Mesenchymal stem cell (in vitro differentiated cells and primary cell): ENCODE data around the gene FCHO2.

Experiments used
- DNase-seq: peaks from one replicate; pipeline ENCODE4 v3.0.0-alpha.2; 2013
- H2AFZ ChIP-seq: one replicate; pipeline ENCODE4 v1.6.1; 2013; ENCODE audit warnings: low read depth, mild to moderate bottlenecking, control low read depth, inconsistent platforms, low read length, moderate library complexity
- H2AK5ac ChIP-seq: 2 replicates; pipeline ENCODE4 v1.6.1; 2013; ENCODE audit warnings: low read length, moderate library complexity, mild to moderate bottlenecking, inconsistent platforms; ENCODE audit not compliant: severe bottlenecking
- H2BK120ac ChIP-seq: one replicate; pipeline ENCODE4 v1.6.1; 2013; ENCODE audit warnings: low read depth, mild to moderate bottlenecking, inconsistent platforms, low read length, moderate library complexity
- H2BK12ac ChIP-seq, 2 experiments: one replicate each; pipeline ENCODE4 v1.6.1; 2013; ENCODE audit warnings: inconsistent platforms in 2 of 2, low read length in 2 of 2, mild to moderate bottlenecking in 2 of 2, moderate library complexity in 2 of 2, control low read depth in 1 of 2
- H2BK15ac ChIP-seq: one replicate; pipeline ENCODE4 v1.6.1; 2013; ENCODE audit warnings: mild to moderate bottlenecking, low read depth, inconsistent platforms; ENCODE audit not compliant: poor library complexity, severe bottlenecking
- H2BK5ac ChIP-seq: 2 replicates; pipeline ENCODE4 v1.6.1; 2013; ENCODE audit warnings: low read depth, mild to moderate bottlenecking, low read length, control low read depth, inconsistent platforms; ENCODE audit not compliant: poor library complexity, severe bottlenecking
- H3K14ac ChIP-seq, 2 experiments: one replicate each; pipeline ENCODE4 v1.6.1; 2013; ENCODE audit warnings: inconsistent platforms in 2 of 2, low read length in 2 of 2, control low read depth in 1 of 2, mild to moderate bottlenecking in 1 of 2, moderate library complexity in 1 of 2
- H3K18ac ChIP-seq, 2 experiments: one replicate each; pipeline ENCODE4 v1.6.1; 2013; ENCODE audit warnings: inconsistent platforms in 2 of 2, low read length in 2 of 2, control low read depth in 1 of 2, low read depth in 1 of 2, mild to moderate bottlenecking in 1 of 2
- H3K23ac ChIP-seq, 2 experiments: one replicate each; pipeline ENCODE4 v1.6.1; 2013; ENCODE audit warnings: inconsistent platforms in 2 of 2, low read length in 2 of 2, mild to moderate bottlenecking in 2 of 2, moderate library complexity in 2 of 2, control low read depth in 1 of 2
- H3K27ac ChIP-seq: 2 replicates; pipeline ENCODE4 v1.5.1; 2013; ENCODE audit warnings: mild to moderate bottlenecking, moderate library complexity, low read length, control low read depth, inconsistent platforms; ENCODE audit not compliant: poor library complexity, severe bottlenecking
- H3K27me3 ChIP-seq, 2 experiments: 2 replicates each; pipeline versions ENCODE4 v1.6.1 to v1.7.0; 2013; ENCODE audit warnings: low read length in 2 of 2, mild to moderate bottlenecking in 2 of 2, moderate library complexity in 2 of 2, control low read depth in 1 of 2, inconsistent platforms in 1 of 2; ENCODE audit not compliant: control insufficient read depth in 1 of 2, insufficient read depth in 1 of 2
- H3K36me3 ChIP-seq, 2 experiments: 2 replicates each; pipeline versions ENCODE4 v1.6.1 to v1.7.0; 2013; ENCODE audit warnings: low read length in 2 of 2, control low read depth in 1 of 2, inconsistent platforms in 1 of 2, low read depth in 1 of 2, mild to moderate bottlenecking in 1 of 2; ENCODE audit not compliant: insufficient read depth in 2 of 2, control insufficient read depth in 1 of 2
- H3K4ac ChIP-seq, 2 experiments: one replicate each; pipeline ENCODE4 v1.6.1; 2013; ENCODE audit warnings: inconsistent platforms in 2 of 2, low read length in 2 of 2, mild to moderate bottlenecking in 2 of 2, moderate library complexity in 2 of 2, control low read depth in 1 of 2, low read depth in 1 of 2
- H3K4me1 ChIP-seq: 2 replicates; pipeline ENCODE4 v1.6.1; 2013; ENCODE audit warnings: low read depth, low read length, control low read depth; ENCODE audit not compliant: control insufficient read depth, insufficient read depth
- H3K4me2 ChIP-seq: 2 replicates; pipeline ENCODE4 v1.6.1; 2013; ENCODE audit warnings: low read length, mild to moderate bottlenecking, inconsistent platforms; ENCODE audit not compliant: poor library complexity, severe bottlenecking
- H3K4me3 ChIP-seq, 2 experiments: 2 replicates each; pipeline versions ENCODE4 v1.5.1 to v1.7.0; 2013; ENCODE audit warnings: low read length in 2 of 2, mild to moderate bottlenecking in 2 of 2, control low read depth in 1 of 2, low read depth in 1 of 2; ENCODE audit not compliant: insufficient read depth in 1 of 2
- H3K79me1 ChIP-seq: replicated peaks from 2 replicates; pipeline ENCODE4 v1.6.1; 2013; ENCODE audit warnings: mild to moderate bottlenecking, control low read depth, low read length, inconsistent platforms; ENCODE audit not compliant: poor library complexity, severe bottlenecking
- H3K9ac ChIP-seq: 2 replicates; pipeline ENCODE4 v1.7.0; 2013; ENCODE audit warnings: mild to moderate bottlenecking, low read length, moderate library complexity
- H3K9me3 ChIP-seq: 2 replicates; pipeline ENCODE4 v1.7.0; 2013; ENCODE audit warnings: mild to moderate bottlenecking, low read length; ENCODE audit not compliant: control insufficient read depth
- H4K8ac ChIP-seq: one replicate; pipeline ENCODE4 v1.6.1; 2013; ENCODE audit warnings: inconsistent platforms, mild to moderate bottlenecking, low read length, moderate library complexity
- H4K91ac ChIP-seq: one replicate; pipeline ENCODE4 v1.6.1; 2013; ENCODE audit warnings: mild to moderate bottlenecking, low read length, inconsistent platforms
- whole genome bisulfite sequencing: methylation state at CpG from one replicate; pipeline ENCODE4 v1.1.7; 2013; ENCODE audit warnings: mixed read lengths; 5-methylcytosine and 5-hydroxymethylcytosine counted together

FCHO2 gene

DNA sequence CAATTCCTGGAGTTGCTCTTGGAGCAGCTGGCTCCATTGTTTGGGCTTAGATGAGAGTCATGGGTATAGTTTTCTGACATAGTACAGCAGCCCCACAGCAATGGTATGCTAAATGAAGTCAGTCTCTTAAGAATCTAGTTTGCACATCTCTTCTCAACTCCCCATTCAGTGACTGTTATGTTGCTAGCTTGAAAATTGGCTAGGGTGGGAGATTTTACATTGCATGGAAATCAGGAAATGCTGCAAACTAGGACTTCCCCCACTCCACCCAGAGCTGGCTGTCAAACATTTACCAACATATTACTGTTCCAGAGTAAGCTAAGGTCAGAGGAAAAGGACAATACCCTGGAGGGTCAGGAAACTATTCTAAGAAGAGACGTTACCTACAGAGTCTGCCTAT is 17.6 kb upstream of the FCHO2 start:
- WGBS: 47% methylated on average over 1 of the region's 1 CpG
- Histone ChIP-seq H2BK12ac (no peak overlapping the region), H2BK15ac (no peak overlapping the region), H2AFZ (no peak overlapping the region), H3K14ac (no peak overlapping the region), H3K18ac (no peak overlapping the region), H3K4me1 (no peaks in the 10 kb centered on the region), H3K4ac (no peak overlapping the region), H3K23ac (no peak overlapping the region), H4K91ac (no peak overlapping the region), H3K9ac (no peak overlapping the region), H3K79me1 (no peaks in the 10 kb centered on the region), H4K8ac (no peak overlapping the region), H3K9me3 (no peaks in the 10 kb centered on the region), H3K27me3 (no peaks in the 10 kb centered on the region), H3K4me2 (no peak overlapping the region), H2AK5ac (no peak overlapping the region), H3K4me3 (no peak overlapping the region), H3K36me3 (peaks cover 0 to 3% of the 10 kb centered on the region in 2 experiments), H2BK120ac (no peak overlapping the region), H3K27ac (peak overlapping the region; percentile 55), H2BK5ac (no peak overlapping the region)
- peak; percentile 16 for DNase-seq

DNA sequence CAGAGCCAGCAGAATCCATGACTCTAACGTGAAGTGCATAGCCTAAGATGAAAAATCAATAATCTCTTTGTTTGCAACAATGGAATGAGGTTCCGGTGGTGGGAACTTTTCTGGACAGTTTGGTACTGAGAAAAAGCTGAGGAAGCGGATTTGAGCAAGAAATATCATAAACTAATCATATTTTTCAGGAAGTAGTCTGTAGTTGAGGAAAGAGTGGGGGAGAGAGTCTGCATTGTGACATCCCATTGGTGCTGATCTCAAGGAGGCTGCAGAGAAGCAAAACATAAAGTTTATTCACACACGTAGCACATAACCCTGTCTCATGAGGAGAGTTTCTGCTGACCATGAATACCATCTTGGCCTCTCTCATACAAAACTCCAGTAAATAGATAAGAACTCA is 15.8 kb upstream of the FCHO2 start:
- H3K27me3 ChIP-seq: no peaks in the 10 kb centered on the region
- H3K9me3 ChIP-seq: no peaks in the 10 kb centered on the region
- no peak overlapping the region for H3K14ac ChIP-seq
- no peak overlapping the region for H3K27ac ChIP-seq
- no peak overlapping the region for H2BK120ac ChIP-seq
- no peaks in the 10 kb centered on the region for H3K79me1 ChIP-seq
- no peak overlapping the region for H4K8ac ChIP-seq
- H2AK5ac ChIP-seq: no peak overlapping the region
- no peak overlapping the region for H4K91ac ChIP-seq
- no peak overlapping the region for H3K4me3 ChIP-seq
- H3K4ac ChIP-seq: no peak overlapping the region
- no peak overlapping the region for H2AFZ ChIP-seq
- WGBS: 38% methylated on average over 2 of the region's 4 CpGs
- H3K9ac ChIP-seq: no peak overlapping the region
- H3K4me1 ChIP-seq: no peaks in the 10 kb centered on the region
- DNase-seq: no peak
- no peak overlapping the region for H2BK12ac ChIP-seq
- peaks cover 0 to 3% of the 10 kb centered on the region in 2 experiments for H3K36me3 ChIP-seq
- H3K18ac ChIP-seq: no peak overlapping the region
- H3K4me2 ChIP-seq: no peak overlapping the region
- no peak overlapping the region for H3K23ac ChIP-seq
- H2BK5ac ChIP-seq: no peak overlapping the region
- no peak overlapping the region for H2BK15ac ChIP-seq

DNA sequence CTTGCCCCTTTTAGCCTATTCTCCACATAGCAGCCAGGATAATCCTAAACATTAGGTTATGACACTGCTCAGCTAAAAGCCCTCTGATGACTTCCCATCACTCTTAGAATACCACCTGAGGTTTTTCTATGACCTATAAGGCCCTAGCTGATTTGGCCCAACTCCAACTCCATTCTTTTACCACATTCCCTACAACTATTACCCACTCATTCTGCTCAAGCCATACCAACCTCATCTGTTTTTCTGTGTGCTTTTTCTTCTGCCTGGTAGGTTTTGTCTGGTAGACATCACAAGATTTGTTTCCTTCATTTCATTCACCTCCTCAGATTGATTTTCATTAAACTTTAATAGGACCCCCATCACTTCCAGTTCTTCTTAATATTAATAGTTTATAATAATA is 12.5 kb upstream of the FCHO2 start:
- Histone ChIP-seq H2BK5ac (no peak overlapping the region), H3K79me1 (no peaks in the 10 kb centered on the region), H2BK120ac (no peak overlapping the region), H3K14ac (no peak overlapping the region), H3K9me3 (no peaks in the 10 kb centered on the region), H4K91ac (no peak overlapping the region), H3K4ac (no peak overlapping the region), H3K9ac (no peak overlapping the region), H3K4me1 (no peaks in the 10 kb centered on the region), H2BK12ac (no peak overlapping the region), H2AFZ (no peak overlapping the region), H3K4me3 (no peak overlapping the region), H3K27me3 (no peaks in the 10 kb centered on the region), H3K27ac (no peak overlapping the region), H2BK15ac (no peak overlapping the region), H3K23ac (no peak overlapping the region), H3K18ac (no peak overlapping the region), H4K8ac (no peak overlapping the region), H3K36me3 (no peaks in the 10 kb centered on the region), H3K4me2 (no peak overlapping the region), H2AK5ac (no peak overlapping the region)
- DNase-seq: no peak

DNA sequence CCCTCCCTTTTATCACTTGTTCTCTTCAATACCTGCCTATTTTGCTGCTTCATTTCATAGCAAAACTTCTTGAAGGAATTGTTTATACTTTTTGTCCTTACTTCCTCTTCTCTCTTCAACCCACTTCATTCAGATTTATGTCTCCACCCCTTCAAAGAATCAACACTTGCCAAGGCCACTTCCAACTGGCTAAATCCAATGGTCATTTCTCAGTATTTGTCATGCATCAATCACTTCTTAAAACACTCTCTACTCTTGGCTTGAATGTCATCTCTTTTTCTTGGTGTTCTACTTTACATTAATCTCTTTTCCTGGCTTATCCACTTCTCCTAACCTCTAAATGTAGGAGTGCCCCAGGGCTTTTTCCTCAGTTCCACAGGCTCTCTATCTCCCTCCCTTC is 8.3 kb upstream of the FCHO2 start:
- H3K18ac ChIP-seq: no peak overlapping the region
- no peak for DNase-seq

More for the DNA sequence above, 8.3 kb upstream of the FCHO2 start:
- Histone ChIP-seq H2AFZ (no peak overlapping the region), H3K79me1 (no peaks in the 10 kb centered on the region), H3K9me3 (no peaks in the 10 kb centered on the region), H3K4ac (no peak overlapping the region), H2BK5ac (no peak overlapping the region), H2BK12ac (no peak overlapping the region), H3K4me2 (no peak overlapping the region), H3K27ac (no peak overlapping the region), H3K23ac (no peak overlapping the region), H3K27me3 (no peaks in the 10 kb centered on the region), H3K9ac (no peak overlapping the region), H3K36me3 (no peaks in the 10 kb centered on the region), H4K8ac (no peak overlapping the region), H3K4me1 (peaks cover 3% of the 10 kb centered on the region), H3K14ac (no peak overlapping the region), H3K4me3 (no peak overlapping the region), H2AK5ac (no peak overlapping the region), H2BK120ac (no peak overlapping the region), H2BK15ac (no peak overlapping the region), H4K91ac (no peak overlapping the region)
